DND-41 (cell line): ENCODE measurements around the gene FXYD4.

Source experiments
- ATAC-seq: fragments of 200-7000 bp; cut with Tn5 transposase; 3 replicates; pipeline ENCODE4 v1.9.1; 2021; ENCODE audit warnings: low read depth; ENCODE audit not compliant: insufficient read depth
- DNase-seq: peaks from one replicate; pipeline ENCODE4 v3.0.0-alpha.2; 2020
- H2AFZ ChIP-seq: 2 replicates; pipeline ENCODE4 v1.6.0; 2012; ENCODE audit warnings: low read depth, low read length
- H3K27ac ChIP-seq: 2 replicates; pipeline ENCODE4 v1.5.1; 2012; ENCODE audit warnings: low read length, inconsistent platforms
- H3K27me3 ChIP-seq: fragments of 200-600 bp; sonication (generic); 2 replicates; pipeline ENCODE4 v1.6.0; 2012; ENCODE audit warnings: low read length, mild to moderate bottlenecking, inconsistent platforms; ENCODE audit not compliant: insufficient read depth, poor library complexity
- H3K36me3 ChIP-seq: 2 replicates; pipeline ENCODE4 v1.5.1; 2012; ENCODE audit warnings: low read length, inconsistent platforms; ENCODE audit not compliant: insufficient read depth
- H3K4me1 ChIP-seq: 2 replicates; pipeline ENCODE4 v1.5.1; 2012; ENCODE audit warnings: mild to moderate bottlenecking, low read length; ENCODE audit not compliant: insufficient read depth
- H3K4me2 ChIP-seq: 2 replicates; pipeline ENCODE4 v1.6.0; 2012; ENCODE audit warnings: mild to moderate bottlenecking, moderate library complexity, low read length, inconsistent platforms; ENCODE audit not compliant: insufficient read depth
- H3K4me3 ChIP-seq, 2 experiments: fragments of 200-600 bp in 1 of 2; shearing (Covaris generic) in 1 of 2; 2 replicates each; pipeline ENCODE4 v1.5.1; 2012 to 2016; ENCODE audit warnings: inconsistent platforms in 2 of 2, low read length in 2 of 2, mild to moderate bottlenecking in 2 of 2, low read depth in 1 of 2, moderate library complexity in 1 of 2
- H3K79me2 ChIP-seq: 2 replicates; pipeline ENCODE4 v1.6.0; 2012; ENCODE audit warnings: low read length, inconsistent platforms; ENCODE audit not compliant: insufficient read depth
- H3K9ac ChIP-seq: 2 replicates; pipeline ENCODE4 v1.6.0; 2012; ENCODE audit warnings: low read depth, mild to moderate bottlenecking, inconsistent platforms, low read length, moderate library complexity
- H3K9me3 ChIP-seq: 2 replicates; pipeline ENCODE4 v1.5.1; 2012; ENCODE audit warnings: low read length, moderate library complexity, mild to moderate bottlenecking, inconsistent platforms; ENCODE audit not compliant: insufficient read depth, severe bottlenecking
- H4K20me1 ChIP-seq: 2 replicates; pipeline ENCODE4 v1.6.0; 2012; ENCODE audit warnings: low read length; ENCODE audit not compliant: insufficient read depth
- CTCF ChIP-seq: IDR thresholded peaks from 2 replicates; pipeline ENCODE4 v1.5.1; 2012; ENCODE audit warnings: borderline replicate concordance, low read length, moderate library complexity, mild to moderate bottlenecking; ENCODE audit not compliant: poor library complexity, severe bottlenecking; ENCODE audit errors: extremely low read depth
- EZH2 ChIP-seq: IDR thresholded peaks from 3 replicates; pipeline ENCODE4 v1.6.1; 2012; ENCODE audit warnings: borderline replicate concordance, low read depth, mild to moderate bottlenecking, moderate library complexity, low read length, inconsistent platforms; ENCODE audit not compliant: severe bottlenecking

The FXYD4 gene

GRCh38 chr10:43371418-43371817, at the start of gene FXYD4:
TSS of gene FXYD4 (plus strand) at chr10:43371636. CDS start at chr10:43373747, 2,111 bp downstream.
- H3K9ac ChIP-seq: no peak within 1 kb of the TSS
- H3K4me2 ChIP-seq: no peak within 1 kb of the TSS
- ATAC-seq (no peak), DNase-seq (no peak)
- H3K4me1 ChIP-seq: no peaks in the 10 kb centered on the region
- no peaks in the 10 kb centered on the region for H3K27me3 ChIP-seq
- TF ChIP-seq EZH2 (no peak), CTCF (no peak)
- no peaks in the 10 kb centered on the region for H3K9me3 ChIP-seq
- H3K4me3 ChIP-seq: no peak within 1 kb of the TSS
- H3K27ac ChIP-seq: no peak within 1 kb of the TSS
- H4K20me1 ChIP-seq: no peaks in the 10 kb centered on the region
- H2AFZ ChIP-seq: no peak within 1 kb of the TSS
- no peaks in the 10 kb centered on the region for H3K79me2 ChIP-seq
- no peaks in the 10 kb centered on the region for H3K36me3 ChIP-seq

- no peak overlapping the region for H3K4me3 ChIP-seq
- no peaks in the 10 kb centered on the region for H3K27me3 ChIP-seq
- H2AFZ ChIP-seq: no peak overlapping the region
Observed at GRCh38 chr10:43322331-43322730, 49.1 kb upstream of the FXYD4 start.

GRCh38 chr10:43322769-43323168, 48.7 kb upstream of the FXYD4 start:
- Histone ChIP-seq H3K36me3 (no peaks in the 10 kb centered on the region), H3K27me3 (no peaks in the 10 kb centered on the region), H4K20me1 (no peaks in the 10 kb centered on the region), H3K9ac (no peak overlapping the region), H2AFZ (no peak overlapping the region), H3K4me3 (no peak overlapping the region), H3K79me2 (no peaks in the 10 kb centered on the region), H3K4me1 (no peaks in the 10 kb centered on the region), H3K27ac (no peak overlapping the region), H3K9me3 (no peaks in the 10 kb centered on the region), H3K4me2 (no peak overlapping the region)
- no peak for TF ChIP-seq CTCF
- TF ChIP-seq EZH2: no peak
- DNase-seq (no peak), ATAC-seq (no peak)

More at GRCh38 chr10:43322331-43322730, 49.1 kb upstream of the FXYD4 start:
- H3K27ac ChIP-seq: no peak overlapping the region
- DNase-seq (no peak), ATAC-seq (no peak)
- no peaks in the 10 kb centered on the region for H3K9me3 ChIP-seq
- H3K4me2 ChIP-seq: no peak overlapping the region
- no peaks in the 10 kb centered on the region for H3K36me3 ChIP-seq
- no peak overlapping the region for H3K9ac ChIP-seq
- no peaks in the 10 kb centered on the region for H3K79me2 ChIP-seq
- TF ChIP-seq EZH2: no peak
- no peak for TF ChIP-seq CTCF
- no peaks in the 10 kb centered on the region for H4K20me1 ChIP-seq
- H3K4me1 ChIP-seq: no peaks in the 10 kb centered on the region

GRCh38 chr10:43323245-43323644, 48.2 kb upstream of the FXYD4 start:
- Histone ChIP-seq H3K79me2 (no peaks in the 10 kb centered on the region), H2AFZ (no peak overlapping the region), H3K36me3 (no peaks in the 10 kb centered on the region), H3K4me3 (no peak overlapping the region), H3K9ac (no peak overlapping the region), H3K4me2 (no peak overlapping the region), H3K4me1 (no peaks in the 10 kb centered on the region), H4K20me1 (no peaks in the 10 kb centered on the region), H3K9me3 (no peaks in the 10 kb centered on the region), H3K27me3 (no peaks in the 10 kb centered on the region), H3K27ac (no peak overlapping the region)
- DNase-seq (no peak), ATAC-seq (no peak)
- no peak for TF ChIP-seq CTCF
- TF ChIP-seq EZH2: no peak
